Measurements from ENCODE around the gene NDUFA5. TPM values are rescaled to one million over a fixed set of nuclear protein-coding genes. Genes with fewer than 3 reads are reported as not detected.

NDUFA5 gene
- total RNA-seq, 1 donor from 2014 or later: 22.0 TPM

GRCh38 chr7:123505221-123505620 is 52.4 kb downstream of the NDUFA5 start:
- no peak for DNase-seq (ENCODE audit: low read depth in 2 of 2)

GRCh38 chr7:123502201-123502600 is 55.4 kb downstream of the NDUFA5 start:
- DNase-seq (ENCODE audit: low read depth in 2 of 2): no peak

DNA sequence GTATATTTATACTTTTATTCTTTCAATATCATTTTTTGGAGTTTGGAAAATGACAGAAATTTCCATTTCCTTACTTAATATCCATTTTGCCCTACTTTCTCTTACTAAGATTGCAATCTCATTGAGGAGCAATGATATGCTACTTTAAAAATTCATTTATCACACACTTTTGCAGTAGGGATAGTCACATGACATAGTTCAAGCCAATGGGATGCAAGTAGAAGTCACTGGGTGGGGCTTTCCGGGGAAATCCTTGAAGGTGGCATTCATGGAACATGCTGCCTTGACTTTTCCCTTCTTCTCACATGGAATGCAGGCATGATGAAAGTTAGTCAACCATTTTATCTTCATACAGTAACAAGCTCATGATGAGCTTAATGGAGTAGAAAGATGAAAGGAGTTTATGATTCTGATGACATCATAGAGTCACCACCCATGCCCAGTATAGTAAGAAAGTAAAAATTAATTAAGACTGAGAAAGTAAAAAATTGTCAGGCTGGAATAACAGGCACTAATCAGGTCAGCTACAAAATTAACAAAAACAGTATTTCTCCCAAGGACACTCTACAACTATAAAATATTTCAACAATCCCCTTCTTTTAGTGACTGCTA is 56.6 kb downstream of the NDUFA5 start:
- DNase-seq (ENCODE audit: low read depth in 2 of 2): no peak

GRCh38 chr7:123499211-123499970 is 58.2 kb downstream of the NDUFA5 start:
- DNase-seq (ENCODE audit: low read depth in 2 of 2): no peak

DNA sequence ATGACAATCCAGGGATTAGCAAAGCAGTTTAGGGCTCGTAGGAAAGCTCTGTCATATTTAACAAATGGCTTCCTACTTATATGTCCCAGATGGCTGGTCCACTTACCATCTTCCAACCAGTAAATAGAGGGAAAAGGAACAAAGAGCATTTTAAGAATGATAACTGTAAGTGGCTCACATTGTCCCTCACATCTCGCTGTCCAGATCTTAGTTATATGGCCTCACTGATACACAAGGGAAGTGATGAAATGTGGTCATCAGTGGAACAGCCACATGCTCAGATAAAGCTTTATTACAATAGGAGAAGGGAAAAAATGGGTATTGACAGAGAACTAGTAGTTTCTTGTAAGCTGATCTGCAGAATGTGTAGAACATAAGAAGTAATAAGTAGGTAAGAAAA is 59.0 kb downstream of the NDUFA5 start:
- no peak for DNase-seq (ENCODE audit: low read depth in 2 of 2)

- DNase-seq (ENCODE audit: low read depth in 2 of 2): no peak
Measured at GRCh38 chr7:123498031-123498430, 59.6 kb downstream of the NDUFA5 start.

GRCh38 chr7:123494193-123494796 is 63.3 kb downstream of the NDUFA5 start:
- DNase-seq (ENCODE audit: low read depth in 2 of 2): peak; percentile 23 to 48

GRCh38 chr7:123492485-123492884 is 65.1 kb downstream of the NDUFA5 start:
- DNase-seq (ENCODE audit: low read depth in 2 of 2): no peak

Other genes starting within 250 kb of the NDUFA5 start
- gene IQUB, start 23.2 kb downstream of the NDUFA5 start, total RNA-seq: 0.13 TPM in 2 replicates
- gene ASB15, start 44.0 kb upstream of the NDUFA5 start, total RNA-seq: not detected in 2 replicates
- not detected in 2 replicates for gene LMOD2, start 98.0 kb upstream of the NDUFA5 start, total RNA-seq
- gene WASL, start 191.2 kb upstream of the NDUFA5 start, total RNA-seq: 10.5 and 15.9 TPM in 2 replicates

Measured in dermis microvascular lymphatic vessel endothelial cell (primary cell).